ENCODE data around the gene NFATC2.
"Not testable (repeated sequence)": the region's sequence is repeated elsewhere in the genome, so short reads cannot be mapped to it uniquely, and the experiment has no call there.

Gene NFATC2

DNA sequence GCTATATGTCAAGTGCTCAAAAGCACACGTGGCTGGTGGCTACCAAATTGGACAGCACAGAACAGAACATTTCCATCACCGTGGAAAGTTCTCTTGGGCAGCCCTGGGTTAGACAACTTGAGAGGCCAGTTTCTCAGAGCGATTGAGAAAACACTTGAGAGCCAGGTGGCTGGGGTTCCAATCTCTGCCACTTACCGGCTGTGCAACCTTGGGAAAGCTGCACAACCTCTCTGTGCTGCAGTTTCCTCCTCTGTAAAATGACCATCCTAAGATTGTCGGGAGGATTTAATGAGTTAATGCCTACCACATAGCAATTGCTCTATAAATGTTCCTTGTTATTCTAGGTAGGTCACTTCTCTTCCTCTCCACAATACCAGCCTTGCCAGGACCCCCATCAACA is 25.1 kb upstream of the NFATC2 start:
- DNase-seq (ENCODE audit: low read depth), result no peak

DNA sequence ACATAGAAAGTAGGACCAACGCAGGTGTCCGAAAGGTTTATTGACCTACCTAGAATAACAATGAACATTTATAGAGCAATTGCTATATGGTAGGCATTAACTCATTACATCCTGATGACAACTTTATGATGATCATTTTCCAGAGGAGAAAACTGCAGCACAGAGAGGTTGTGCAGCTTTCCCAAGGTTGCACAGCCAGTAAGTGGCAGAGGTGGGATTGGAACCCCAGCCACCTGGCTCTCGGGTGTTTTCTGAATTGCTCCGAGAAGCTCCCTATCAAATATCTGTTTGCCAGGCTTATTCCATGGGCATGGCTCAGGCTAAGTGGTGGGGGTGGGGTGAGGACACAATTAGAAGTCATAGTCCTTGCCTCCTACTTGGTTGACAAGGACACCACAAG is 24.1 kb upstream of the NFATC2 start:
- DNase-seq (ENCODE audit: low read depth), result no peak

DNA sequence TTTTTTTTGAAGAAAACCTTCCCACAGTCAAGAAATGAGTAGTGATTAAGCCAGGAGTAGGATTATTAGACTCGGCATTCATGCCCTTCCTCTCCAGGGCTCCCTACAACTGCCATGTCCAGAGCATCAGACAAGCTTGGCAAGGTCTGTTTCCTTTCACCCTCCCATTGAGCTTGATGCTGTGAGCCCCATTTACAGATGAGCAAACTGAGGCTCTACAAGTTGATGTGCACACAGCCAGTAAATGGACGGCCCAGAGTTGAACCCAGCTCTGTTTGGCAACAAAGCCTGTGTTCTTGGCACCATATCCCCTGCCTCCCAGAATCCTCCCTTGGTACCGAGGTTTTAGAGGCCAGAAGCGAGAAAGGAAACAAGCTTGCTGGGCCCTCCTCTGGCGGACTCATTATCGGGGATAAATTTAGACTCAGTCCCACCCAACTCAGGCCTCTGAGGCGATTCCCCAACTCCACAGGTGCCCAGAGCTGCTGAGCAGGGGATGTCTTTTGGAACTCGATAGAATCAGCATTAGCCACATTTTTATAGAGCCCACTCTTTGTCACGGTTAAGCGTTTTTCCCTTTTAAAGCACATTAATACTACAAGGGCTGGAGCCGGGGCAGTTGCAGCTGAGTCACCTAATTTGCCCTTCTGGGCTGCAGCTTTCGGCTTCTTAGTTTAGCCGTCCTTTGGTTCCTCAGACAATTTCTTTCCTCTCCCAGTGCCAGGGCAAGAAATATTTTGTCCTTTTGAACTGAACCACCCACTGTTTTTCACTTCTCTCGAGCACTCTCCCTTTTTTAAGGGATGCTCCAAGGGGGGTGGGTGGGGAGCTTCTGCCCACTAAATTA is 23.0 kb upstream of the NFATC2 start:
- DNase-seq (ENCODE audit: low read depth), result peak; percentile 74

DNA sequence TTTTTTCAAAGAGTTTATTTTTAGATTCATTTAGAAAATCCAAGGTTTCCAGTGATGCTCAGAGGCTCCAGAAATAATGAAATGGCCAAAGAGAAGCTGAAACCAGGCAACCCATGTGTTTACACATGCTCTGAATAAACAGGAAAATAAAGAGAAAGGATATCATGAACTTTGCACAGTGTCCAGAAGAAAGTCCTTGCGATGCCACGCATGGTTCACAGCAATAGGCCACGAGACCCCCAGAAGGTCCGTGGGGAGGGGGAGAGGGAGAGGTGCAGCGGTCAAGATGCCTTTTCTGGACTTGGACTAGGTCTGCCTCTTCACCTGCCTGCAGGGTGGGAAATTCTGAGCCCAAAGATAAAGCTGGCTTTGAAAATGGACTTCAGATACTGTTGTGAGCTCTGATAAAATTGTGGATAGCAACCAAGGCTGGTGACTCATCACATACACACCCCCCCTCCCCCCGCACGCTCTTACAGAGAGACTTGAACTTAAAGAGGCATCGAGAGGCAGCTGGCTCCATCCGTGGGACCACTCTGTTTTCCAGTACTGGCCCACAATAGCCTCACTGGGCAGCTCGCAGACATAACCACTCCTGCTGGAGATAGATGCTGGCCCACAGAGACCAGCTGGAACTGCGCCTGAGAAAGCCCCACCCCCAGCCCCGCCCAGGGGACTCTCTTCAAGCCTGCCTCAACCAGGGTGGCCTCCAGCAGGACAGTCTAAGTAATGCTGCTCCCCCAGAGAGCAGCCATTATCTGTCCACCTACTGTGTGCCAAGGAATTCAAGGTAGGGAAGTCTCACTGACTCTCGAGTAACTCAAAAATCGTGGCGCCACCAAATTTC is 21.2 kb upstream of the NFATC2 start:
- DNase-seq (ENCODE audit: low read depth), result peak; percentile 87

DNA sequence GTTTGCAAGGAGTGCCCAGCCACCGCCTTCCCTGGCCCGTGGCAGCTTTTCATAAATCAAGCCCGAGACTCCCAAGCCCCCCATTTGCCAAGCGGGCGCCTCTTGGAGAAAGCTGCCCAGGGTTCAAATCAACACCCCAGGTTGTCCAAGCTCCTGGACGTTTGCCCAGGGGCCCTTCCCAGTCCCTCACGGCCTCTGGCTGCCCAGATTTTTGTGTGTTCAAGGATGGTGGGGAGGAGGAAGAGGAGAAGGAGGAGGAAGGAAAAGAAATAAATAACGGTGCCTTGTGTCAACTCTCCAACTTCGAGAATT is 20.6 kb upstream of the NFATC2 start:
- DNase-seq (ENCODE audit: low read depth), result no peak

DNA sequence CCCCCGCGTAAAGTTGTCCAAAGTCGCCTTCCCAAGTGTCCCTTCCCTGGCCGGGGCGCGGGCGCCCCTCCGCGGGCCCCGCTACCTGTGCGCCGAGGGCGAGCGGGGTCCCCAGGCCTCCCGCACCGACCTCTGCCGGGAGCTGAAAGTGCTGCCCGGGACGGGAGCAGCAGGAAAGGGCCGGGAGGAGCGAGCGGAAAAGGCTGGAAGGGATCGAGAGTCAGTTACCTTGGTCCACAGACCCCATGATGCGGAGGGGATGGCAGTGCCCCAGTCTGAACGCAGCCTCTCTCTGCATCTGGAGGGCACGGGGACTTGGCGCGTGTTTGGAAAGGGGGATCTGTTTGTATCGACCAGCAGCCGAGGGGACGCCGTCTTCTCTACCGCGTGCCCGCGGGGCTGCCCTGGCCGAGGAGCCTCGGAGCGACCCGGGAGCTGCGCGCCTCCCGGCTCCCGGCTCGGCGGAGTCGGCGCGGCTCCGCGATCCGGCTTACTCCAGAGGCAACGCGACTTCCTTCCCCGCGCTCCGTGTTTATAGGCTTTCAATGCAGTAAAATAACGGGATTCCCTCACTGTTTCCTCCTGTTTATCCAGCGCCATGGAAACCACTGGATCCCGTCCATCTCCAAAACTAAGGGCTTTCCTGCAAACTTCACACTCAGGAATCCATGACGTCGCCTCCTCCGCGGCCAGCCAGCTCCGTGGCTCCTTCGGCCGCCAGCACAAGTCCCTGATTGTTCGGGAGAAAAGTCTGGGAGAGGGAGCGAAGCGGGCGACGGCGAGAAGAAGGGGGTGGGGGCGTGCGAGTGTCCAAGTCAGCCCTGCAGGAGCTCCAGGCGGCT is 20.0 kb upstream of the NFATC2 start:
- peak; percentile 97 for DNase-seq (ENCODE audit: low read depth)

DNA sequence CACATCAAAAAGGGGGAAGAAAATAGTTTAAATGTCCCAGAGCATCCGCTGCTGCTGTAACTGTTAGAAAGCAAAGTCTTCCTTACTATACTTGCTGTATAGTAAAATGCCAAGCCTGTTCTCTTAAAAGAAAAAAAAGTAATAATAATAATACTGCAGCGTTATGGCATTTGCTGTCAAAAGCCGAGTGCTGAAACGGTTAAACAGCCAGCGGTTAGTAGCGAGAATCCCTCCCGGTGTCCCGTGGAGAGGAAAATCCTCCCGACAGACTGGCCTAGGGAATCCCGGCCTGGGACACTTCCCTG is 19.5 kb upstream of the NFATC2 start:
- DNase-seq (ENCODE audit: low read depth), result peak; percentile 43

DNA sequence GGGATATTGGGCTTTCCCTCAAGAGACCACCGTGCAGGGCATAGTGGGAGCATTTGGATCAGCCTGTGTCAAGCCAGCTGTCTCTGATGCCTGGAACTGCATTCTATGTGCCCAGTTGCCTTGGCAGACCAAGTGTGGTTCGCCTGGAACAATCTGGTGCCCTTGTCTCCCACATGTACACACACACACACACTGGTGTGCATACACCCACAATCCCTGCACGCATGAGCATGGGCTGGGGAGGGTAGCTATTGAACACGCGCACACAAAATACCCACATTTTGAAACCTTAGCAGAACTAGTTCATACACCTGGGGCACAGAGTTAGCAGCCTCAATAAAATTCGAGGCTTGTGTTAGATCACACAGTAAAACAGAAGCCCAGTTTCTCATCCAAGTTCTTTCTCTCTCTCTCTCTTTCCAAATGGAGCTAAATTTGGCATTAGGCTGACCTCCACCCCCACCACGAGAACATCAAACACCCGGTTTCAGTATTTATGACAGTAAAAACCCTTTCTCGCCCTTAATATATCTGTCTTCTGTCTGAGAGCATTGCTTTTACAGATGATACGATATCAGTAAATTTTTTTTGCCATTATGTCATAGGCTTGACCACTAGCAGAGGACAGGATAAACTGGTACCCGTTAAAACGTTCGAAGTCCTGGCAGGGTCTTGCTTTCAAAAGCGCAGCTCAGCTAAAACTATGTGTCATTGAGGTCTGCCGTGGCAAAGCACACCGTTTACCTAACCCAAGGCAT is 18.2 kb upstream of the NFATC2 start:
- peak; percentile 58 for DNase-seq (ENCODE audit: low read depth)

DNA sequence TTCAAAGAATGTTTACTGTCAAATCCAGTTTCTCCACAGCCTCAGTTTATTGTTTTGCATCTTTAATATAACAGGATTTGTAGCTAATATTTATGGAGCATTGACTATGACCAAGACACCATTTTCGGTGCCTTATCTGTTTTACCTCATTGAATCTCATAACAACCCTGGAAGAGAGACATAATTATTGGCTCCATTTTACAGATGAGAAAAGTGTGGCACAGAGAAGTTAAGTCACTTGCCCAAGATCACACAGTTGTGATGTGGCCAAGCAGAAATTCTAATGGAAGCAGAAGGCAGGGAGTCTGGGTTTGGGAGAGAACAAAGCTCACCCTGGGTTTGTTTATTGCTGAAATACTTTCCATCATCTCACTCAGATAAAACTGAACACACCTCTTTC is 17.5 kb upstream of the NFATC2 start:
- no peak for DNase-seq (ENCODE audit: low read depth)

DNA sequence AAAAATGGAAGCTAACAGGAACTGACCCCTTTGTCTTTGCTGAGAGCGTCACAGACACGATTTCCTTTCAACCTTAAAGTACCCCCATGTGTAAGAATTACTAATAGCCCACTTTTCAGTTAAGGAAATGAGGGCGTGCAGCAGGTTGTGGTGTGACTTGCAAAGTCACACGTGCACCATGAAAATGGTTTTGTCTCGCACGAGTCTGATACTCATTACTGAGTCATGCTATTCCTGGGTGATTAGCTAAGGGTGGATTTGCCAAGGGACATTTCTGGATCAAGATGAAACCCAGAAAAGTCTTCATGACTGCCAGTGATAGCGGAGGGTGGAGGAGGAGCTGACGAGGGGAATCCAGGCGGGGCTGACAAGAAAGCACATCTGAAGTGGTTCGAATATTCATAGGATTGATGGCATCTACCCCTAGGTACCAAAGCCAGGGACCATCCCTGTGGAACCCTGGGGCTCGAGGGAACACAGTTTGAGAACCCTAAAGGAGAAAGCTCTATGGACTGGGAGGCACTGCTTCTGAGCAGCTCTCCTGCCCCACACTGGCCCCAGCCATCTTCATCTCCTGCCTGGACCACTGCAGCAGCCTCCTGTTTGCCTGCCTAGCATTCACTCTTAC is 12.1 kb upstream of the NFATC2 start:
- peak; percentile 90 for DNase-seq (ENCODE audit: low read depth)

DNA sequence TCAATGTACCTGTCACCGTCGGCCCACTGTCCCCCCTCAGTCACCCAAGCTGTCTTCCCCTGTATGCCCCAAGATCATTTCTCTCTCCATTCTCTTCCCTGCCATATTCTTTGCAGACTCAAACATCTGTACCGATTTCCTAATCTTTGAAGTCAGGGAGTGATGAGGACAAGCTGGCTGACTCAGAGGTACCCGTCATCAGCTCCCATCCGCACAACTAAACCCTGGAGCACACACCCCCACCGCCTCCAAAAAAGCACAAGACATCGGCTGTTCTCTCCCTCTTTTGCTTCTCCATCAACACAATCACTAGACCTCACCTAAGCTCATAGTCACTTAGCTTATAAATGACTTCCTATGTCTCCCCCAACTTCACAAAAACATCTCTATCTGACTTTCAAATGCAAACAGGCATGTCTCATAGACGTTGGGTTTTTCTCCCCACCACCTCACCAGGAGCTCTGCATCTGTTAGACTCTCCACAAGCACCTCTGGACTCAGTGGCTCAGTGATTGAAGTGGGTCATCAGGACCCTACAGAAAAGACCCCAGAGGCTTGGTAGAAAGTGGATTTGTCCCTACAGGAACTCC is 11.5 kb upstream of the NFATC2 start:
- peak; percentile 76 for DNase-seq (ENCODE audit: low read depth)

DNA sequence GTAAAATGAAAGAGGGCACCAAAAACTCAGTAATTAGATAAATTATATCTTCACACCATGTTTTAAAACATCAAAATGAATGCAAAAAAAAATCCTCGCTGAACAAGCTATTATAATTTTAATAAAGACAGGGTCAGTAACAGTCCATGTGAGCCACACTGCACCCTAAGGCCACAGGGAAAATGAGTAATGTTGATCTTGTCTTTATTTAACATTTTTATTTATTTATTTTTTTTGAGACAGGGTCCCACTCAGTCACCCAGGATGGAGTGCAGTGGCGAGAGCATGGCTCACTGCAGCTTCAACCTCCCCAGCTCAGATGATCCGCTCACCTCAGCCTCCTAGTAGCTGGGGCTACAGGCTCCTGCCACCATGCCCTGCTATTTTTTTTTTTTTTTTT is 8.7 kb upstream of the NFATC2 start:
- no peak for DNase-seq (ENCODE audit: low read depth)

DNA sequence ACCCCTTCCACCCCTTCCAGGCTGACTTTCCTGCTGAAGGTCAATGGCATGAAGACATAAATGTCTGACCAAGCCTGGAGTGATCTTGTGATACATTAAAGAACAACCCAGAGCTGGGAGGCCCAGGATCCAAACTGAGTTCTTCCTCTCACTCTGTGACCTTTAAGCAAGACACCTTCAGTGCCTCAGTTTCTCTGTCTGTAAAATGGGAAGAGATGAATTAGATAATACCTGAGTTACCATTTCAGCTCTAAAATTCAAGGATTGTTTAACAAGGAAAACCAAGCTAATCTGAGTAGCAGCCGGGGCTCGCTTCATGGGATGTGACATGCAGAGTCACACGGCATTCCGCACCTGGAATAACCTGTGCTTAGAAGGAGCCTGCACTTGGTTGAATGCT is 7.0 kb upstream of the NFATC2 start:
- no peak for DNase-seq (ENCODE audit: low read depth)

DNA sequence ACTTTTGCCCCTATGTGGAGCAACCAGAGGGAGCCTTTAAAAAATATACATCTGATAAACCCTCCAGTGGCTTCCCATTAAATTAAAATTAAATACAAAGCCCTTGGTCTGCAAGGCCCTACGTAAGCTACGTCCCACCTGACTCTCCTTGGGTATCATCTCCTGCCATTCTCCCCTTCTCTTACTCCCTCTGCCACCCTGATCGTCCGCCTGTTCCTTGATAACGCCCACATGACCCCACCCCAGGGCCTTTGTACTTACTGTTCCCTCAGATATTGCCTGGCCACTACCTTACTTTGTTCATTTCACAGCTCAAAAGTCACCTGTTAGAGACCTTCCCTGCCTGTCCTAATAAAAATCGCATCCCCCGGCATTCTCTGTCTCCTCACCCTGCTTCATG is 5.4 kb upstream of the NFATC2 start:
- no peak for DNase-seq (ENCODE audit: low read depth)

DNA sequence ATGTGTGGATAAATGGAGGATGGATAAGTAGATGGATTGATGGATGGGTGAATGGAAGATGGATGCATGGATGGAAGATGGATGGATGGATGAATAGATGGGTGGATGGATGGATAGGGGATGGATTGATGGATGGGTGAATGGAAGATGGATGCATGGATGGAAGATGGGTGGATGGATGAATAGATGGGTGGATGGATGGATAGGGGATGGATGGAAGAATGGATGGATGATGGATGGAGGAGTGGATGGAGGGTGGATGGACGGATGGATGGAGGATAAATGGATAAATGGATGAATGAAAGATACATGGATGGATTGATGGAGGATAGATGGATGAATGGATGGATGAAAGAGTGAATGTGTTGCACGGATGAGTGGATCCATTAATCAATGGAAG is 3.0 kb upstream of the NFATC2 start:
- DNase-seq (ENCODE audit: low read depth), result no peak

DNA sequence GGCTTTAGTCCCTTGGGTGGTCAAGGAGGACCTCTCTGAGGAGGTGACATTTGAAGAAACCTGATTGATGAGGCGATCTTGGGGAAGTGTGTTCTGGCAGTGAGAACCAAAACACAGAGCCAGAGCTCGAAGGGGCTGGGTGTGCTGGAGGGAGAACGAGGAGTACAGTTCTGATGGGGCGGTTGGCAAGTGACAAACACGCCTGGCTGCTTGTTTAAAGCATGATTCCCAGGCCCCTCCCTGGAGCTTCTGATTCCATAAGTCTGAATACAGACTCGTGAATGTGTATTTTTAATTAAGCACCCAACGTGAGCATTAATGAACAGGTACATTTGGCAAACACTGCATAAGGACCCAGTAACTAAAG is 886 bp upstream of the NFATC2 start:
- DNase-seq (ENCODE audit: low read depth), result no peak

DNA sequence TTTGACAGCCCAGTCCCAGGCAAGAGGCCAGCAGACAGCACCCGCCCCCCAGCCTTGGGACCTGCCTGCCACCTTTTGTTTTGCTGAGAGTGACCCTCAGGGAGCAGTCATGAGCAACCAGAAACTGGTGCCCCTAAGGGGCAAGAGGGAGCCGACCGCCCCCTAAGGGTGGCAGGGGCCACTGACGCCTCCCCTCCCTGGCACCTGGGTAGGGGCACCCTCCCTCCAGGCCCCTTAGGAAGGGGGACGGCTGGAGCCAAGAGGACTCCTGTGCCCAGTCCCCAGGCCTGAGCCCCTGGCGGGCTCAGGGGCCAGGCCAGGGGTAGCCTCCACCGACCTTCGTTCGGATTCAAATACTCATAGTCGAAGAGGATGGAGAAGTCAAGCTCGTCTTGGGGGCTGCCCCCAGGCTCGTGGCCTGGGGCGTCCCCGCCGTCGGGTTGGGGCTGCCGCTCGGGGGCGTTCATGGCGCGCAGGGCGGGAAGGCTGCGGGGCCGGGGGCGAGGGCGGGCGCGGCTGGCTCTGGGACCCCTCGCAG is 417 bp downstream of the NFATC2 start:
- DNase-seq (ENCODE audit: low read depth), result no peak

DNA sequence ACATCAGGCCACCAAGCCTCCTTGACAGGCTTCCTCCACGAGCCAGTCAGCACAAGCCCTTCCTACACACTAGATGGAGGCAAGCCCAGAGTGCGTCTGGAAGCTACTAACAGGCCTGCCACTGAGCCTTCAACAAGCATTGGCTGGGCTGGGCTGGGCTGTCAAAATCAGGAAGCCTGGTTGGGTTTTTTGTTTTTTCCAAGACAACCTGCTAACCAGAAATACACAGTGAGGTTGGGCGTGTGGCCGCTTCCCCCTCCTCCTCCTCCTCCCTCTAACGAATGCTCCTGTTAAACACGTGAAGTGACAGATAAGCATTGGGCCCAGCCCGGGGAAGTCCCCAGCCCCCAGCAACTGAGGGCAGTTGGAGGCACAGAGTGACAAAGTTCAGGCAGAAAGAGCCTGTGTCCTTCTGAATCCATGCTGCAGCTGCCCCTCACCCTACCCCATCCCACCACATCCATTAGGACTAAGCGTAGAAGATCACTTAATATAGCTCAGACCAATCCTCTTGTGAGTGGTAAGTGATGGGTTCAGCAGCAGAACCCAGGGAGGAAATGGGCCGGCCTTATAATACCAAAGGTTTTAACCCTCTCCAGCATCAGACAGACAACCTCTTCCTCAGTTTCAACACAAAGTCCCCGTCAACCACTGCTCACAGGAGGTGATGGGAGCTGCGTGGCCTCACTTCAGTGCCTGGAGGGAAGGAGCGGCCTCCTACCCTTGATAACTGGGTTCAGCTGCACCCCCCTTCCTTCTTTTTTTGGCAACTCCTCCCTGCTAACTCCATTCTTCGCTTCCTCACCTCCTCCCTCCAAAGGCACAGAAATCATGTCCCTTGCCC is 1.1 kb downstream of the NFATC2 start:
- DNase-seq (ENCODE audit: low read depth), result peak; percentile 67

DNA sequence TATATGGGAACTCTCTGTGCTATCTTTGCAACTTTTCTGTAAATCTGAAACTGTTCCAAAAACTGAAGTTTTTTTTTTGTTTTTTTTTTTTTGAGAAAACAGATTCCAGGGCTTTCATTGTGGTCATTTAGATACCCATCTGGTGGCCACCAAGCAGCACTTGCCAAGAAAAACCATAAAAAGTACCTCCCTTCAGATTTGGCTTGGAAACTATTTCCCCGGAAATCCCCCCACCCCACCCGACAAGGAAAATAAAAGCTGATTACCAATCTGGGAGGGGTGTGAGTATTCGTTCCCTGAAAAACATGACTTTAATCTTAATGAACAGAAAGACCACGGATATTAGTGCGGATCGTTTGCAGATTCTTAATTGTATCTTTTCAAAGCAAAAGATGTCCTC is 1.9 kb downstream of the NFATC2 start:
- peak; percentile 21 for DNase-seq (ENCODE audit: low read depth)

DNA sequence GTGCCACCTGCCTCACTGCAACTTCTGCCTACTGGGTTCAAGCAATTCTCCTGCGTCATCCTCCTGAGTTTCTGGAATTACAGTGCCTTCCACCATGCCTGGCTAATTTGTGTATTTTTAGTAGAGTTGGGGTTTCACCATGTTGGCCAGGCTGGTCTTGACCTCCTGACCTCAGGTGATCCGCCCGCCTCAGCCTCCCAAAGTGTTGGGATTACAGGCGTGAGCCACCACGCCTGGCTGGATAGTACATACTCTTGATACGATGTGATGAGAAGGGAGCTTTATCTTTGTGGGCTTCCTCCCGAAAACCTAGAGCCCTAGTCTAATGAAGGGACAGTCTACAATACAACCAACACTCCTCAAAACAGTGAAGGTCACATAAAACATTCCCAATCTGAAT is 2.4 kb downstream of the NFATC2 start:
- DNase-seq (ENCODE audit: low read depth), result not testable (repeated sequence)
